ENCODE data around the gene FBRSL1.
A peak's percentile ranks its signal among the peaks of the same experiment; 100 is the strongest.

The FBRSL1 gene

DNA sequence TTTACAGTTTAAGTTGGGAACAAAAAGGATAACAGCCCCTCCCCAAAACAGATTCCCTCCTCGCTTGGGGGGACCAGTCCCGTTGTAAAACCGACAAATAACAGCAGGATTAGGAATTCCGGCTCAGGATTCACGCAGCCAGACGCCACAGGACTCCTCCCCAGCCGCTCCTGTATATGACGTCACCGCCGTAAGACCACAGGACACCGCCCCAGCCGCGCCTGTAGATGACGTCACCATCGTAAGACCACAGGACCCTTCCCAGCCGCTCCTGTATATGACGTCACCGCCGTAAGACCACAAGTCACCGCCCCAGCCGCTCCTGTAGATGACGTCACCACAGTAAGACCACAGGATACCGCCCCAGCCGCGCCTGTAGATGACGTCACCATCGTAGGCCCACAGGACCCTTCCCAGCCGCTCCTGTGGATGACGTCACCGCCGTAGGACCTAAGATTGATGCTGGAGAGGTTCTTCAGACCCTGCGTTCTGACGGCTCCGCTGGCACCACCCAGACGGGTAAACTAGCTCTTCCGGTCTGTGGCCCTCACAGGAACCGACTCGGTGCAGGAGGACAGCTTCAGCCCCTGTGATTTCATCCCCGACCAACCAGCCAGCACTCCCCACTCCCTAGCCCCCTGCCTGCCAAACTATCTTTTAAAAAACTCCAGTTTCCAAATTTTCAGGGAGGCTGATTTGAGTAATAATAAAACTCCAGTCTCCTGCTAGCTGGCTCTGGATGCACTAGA lies 43.9 kb upstream of the FBRSL1 start:
- Histone ChIP-seq H3K36me3 (ENCODE audit: control insufficient read depth in 4 of 4, insufficient read depth in 4 of 4, low read length in 3 of 4) (no peaks in the 10 kb centered on the region), H3K9me3 (ENCODE audit: control extremely low read depth in 1 of 5, control insufficient read depth in 4 of 5, insufficient read depth in 2 of 5, low read depth in 1 of 5, low read length in 4 of 5) (no peaks in the 10 kb centered on the region), H3K27ac (ENCODE audit: insufficient read depth in 1 of 2, low read depth in 1 of 2, low read length in 2 of 2, poor library complexity in 1 of 2, severe bottlenecking in 2 of 2) (peak overlapping the region; percentile 72 to 81), H3K4me3 (ENCODE audit: control insufficient read depth in 1 of 7, extremely low read depth in 1 of 7, insufficient read depth in 4 of 7, low read depth in 2 of 7, low read length in 6 of 7) (peak overlapping the region in 4 of 7 experiments; percentile 32 to 66 (median 52)), H3K27me3 (replicated peaks in 2 of 5; ENCODE audit: control insufficient read depth in 4 of 5, insufficient read depth in 5 of 5, low read length in 4 of 5) (no peaks in the 10 kb centered on the region), H3K4me1 (ENCODE audit: control extremely low read depth in 1 of 4, control insufficient read depth in 4 of 4, insufficient read depth in 4 of 4, low read length in 3 of 4) (peaks cover 3 to 46% (median 40%) of the 10 kb centered on the region in 4 experiments)
- peak; percentile 74 to 97 (median 91) for DNase-seq
- ChIA-PET POLR2A (no interaction called here), CTCF (interaction anchor here (3.6 kb wide), 1 partner anchor 15 kb away, joined by 21 read pairs; no protein-coding TSS in a partner anchor)
- WGBS (ENCODE audit: insufficient coverage) = 72% methylated on average over 38 of the region's 39 CpGs

GRCh38 chr12:132446633-132447326 lies 43.2 kb upstream of the FBRSL1 start:
- peaks cover 3 to 52% (median 46%) of the 10 kb centered on the region in 4 experiments for H3K4me1 ChIP-seq (ENCODE audit: control extremely low read depth in 1 of 4, control insufficient read depth in 4 of 4, insufficient read depth in 4 of 4, low read length in 3 of 4)
- CTCF ChIA-PET = interaction anchor here (3.6 kb wide), 1 partner anchor 14 kb away, joined by 21 read pairs; no protein-coding TSS in a partner anchor
- POLR2A ChIA-PET = no interaction called here
- H3K4me3 ChIP-seq (ENCODE audit: control insufficient read depth in 1 of 7, extremely low read depth in 1 of 7, insufficient read depth in 4 of 7, low read depth in 2 of 7, low read length in 6 of 7) = peak overlapping the region in 2 of 7 experiments; percentile 28 to 48
- H3K27me3 ChIP-seq (replicated peaks in 2 of 5; ENCODE audit: control insufficient read depth in 4 of 5, insufficient read depth in 5 of 5, low read length in 4 of 5) = no peaks in the 10 kb centered on the region
- H3K36me3 ChIP-seq (ENCODE audit: control insufficient read depth in 4 of 4, insufficient read depth in 4 of 4, low read length in 3 of 4) = no peaks in the 10 kb centered on the region
- WGBS (ENCODE audit: insufficient coverage) = 91% methylated on average over 10 of the region's 13 CpGs
- H3K27ac ChIP-seq (ENCODE audit: insufficient read depth in 1 of 2, low read depth in 1 of 2, low read length in 2 of 2, poor library complexity in 1 of 2, severe bottlenecking in 2 of 2) = no peak overlapping the region
- no peaks in the 10 kb centered on the region for H3K9me3 ChIP-seq (ENCODE audit: control extremely low read depth in 1 of 5, control insufficient read depth in 4 of 5, insufficient read depth in 2 of 5, low read depth in 1 of 5, low read length in 4 of 5)
- DNase-seq = no peak

DNA sequence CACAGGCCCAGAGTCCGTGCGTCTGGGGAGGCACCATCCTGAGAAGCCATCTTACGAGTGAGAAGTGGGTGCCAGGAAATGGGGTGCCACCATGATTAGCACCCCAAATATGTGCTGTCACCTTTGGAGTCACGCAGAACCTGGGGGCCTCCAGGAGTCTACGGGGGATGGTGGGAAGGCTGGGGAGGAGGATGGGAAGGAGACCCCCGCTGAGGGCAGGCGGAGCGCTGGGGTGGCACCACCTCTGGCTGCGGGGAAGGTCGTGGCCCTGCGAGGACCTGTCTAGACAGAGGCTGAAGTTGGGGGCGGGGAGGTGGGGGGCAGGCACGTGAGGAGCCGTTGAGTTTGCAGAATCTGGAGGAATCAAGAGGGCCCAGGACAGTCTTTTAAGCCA lies 42.6 kb upstream of the FBRSL1 start:
- 90% methylated on average over 11 of the region's 14 CpGs for WGBS (ENCODE audit: insufficient coverage)
- POLR2A ChIA-PET = no interaction called here
- no peaks in the 10 kb centered on the region for H3K27me3 ChIP-seq (replicated peaks in 2 of 5; ENCODE audit: control insufficient read depth in 4 of 5, insufficient read depth in 5 of 5, low read length in 4 of 5)

DNA sequence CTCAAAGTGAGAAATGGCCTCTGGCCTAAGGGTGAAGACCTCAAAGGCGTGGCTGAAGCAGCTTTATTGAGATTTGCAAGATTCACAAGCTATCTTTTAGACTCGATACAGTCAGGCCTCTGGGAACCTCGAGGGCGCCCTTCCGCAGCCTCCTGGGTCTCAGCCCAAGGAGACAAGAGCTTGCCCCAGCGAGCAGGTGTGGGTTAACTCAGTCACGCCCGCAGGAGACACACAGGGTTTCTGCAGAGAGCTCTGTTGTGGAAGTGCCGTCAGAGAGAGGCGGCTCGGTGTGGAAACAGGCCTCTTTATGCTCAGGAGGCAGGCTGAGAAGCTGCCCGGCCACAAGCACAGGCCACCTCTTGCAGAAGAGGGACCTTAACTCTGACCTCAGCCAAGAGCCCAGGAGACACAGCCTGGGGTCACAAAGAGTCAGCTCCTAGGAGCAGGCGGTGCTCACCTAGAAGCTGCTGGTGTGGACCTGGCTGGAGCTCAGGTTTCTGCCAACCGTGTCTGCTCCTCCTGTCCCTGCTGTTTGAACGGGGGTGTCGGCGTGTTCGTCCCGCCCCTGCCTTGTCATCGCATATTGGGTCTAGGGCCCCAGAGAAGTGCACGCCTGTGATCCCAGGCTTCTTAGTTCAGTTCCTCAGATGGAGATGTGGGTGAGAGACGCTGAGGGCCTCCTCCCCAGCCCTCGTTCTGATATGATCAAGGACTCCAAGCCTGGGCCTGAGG lies 42.1 kb upstream of the FBRSL1 start:
- Histone ChIP-seq H3K27me3 (replicated peaks in 2 of 5; ENCODE audit: control insufficient read depth in 4 of 5, insufficient read depth in 5 of 5, low read length in 4 of 5) (no peaks in the 10 kb centered on the region), H3K9me3 (ENCODE audit: control extremely low read depth in 1 of 5, control insufficient read depth in 4 of 5, insufficient read depth in 2 of 5, low read depth in 1 of 5, low read length in 4 of 5) (no peaks in the 10 kb centered on the region), H3K27ac (ENCODE audit: insufficient read depth in 1 of 2, low read depth in 1 of 2, low read length in 2 of 2, poor library complexity in 1 of 2, severe bottlenecking in 2 of 2) (no peak overlapping the region), H3K4me1 (ENCODE audit: control extremely low read depth in 1 of 4, control insufficient read depth in 4 of 4, insufficient read depth in 4 of 4, low read length in 3 of 4) (peaks cover 3 to 59% (median 49%) of the 10 kb centered on the region in 4 experiments), H3K4me3 (ENCODE audit: control insufficient read depth in 1 of 7, extremely low read depth in 1 of 7, insufficient read depth in 4 of 7, low read depth in 2 of 7, low read length in 6 of 7) (no peak overlapping the region), H3K36me3 (ENCODE audit: control insufficient read depth in 4 of 4, insufficient read depth in 4 of 4, low read length in 3 of 4) (no peaks in the 10 kb centered on the region)
- ChIA-PET POLR2A (no interaction called here), CTCF (interaction anchor here (1.1 to 3.6 kb wide), 2 partner anchors 13 to 19 kb away, joined by 3 to 21 read pairs; no protein-coding TSS in a partner anchor)
- DNase-seq = no peak
- WGBS (ENCODE audit: insufficient coverage) = 94% methylated on average over 22 of the region's 23 CpGs

More for the DNA sequence above, 42.6 kb upstream of the FBRSL1 start:
- H3K4me3 ChIP-seq (ENCODE audit: control insufficient read depth in 1 of 7, extremely low read depth in 1 of 7, insufficient read depth in 4 of 7, low read depth in 2 of 7, low read length in 6 of 7) = no peak overlapping the region
- no peak for DNase-seq
- no peak overlapping the region for H3K27ac ChIP-seq (ENCODE audit: insufficient read depth in 1 of 2, low read depth in 1 of 2, low read length in 2 of 2, poor library complexity in 1 of 2, severe bottlenecking in 2 of 2)
- no peaks in the 10 kb centered on the region for H3K9me3 ChIP-seq (ENCODE audit: control extremely low read depth in 1 of 5, control insufficient read depth in 4 of 5, insufficient read depth in 2 of 5, low read depth in 1 of 5, low read length in 4 of 5)
- CTCF ChIA-PET = interaction anchor here (3.6 kb wide), 1 partner anchor 14 kb away, joined by 21 read pairs; no protein-coding TSS in a partner anchor
- H3K36me3 ChIP-seq (ENCODE audit: control insufficient read depth in 4 of 4, insufficient read depth in 4 of 4, low read length in 3 of 4) = no peaks in the 10 kb centered on the region
- H3K4me1 ChIP-seq (ENCODE audit: control extremely low read depth in 1 of 4, control insufficient read depth in 4 of 4, insufficient read depth in 4 of 4, low read length in 3 of 4) = peaks cover 3 to 53% (median 47%) of the 10 kb centered on the region in 4 experiments

- 92% methylated on average over 10 of the region's 10 CpGs for WGBS (ENCODE audit: insufficient coverage)
- H3K27ac ChIP-seq (ENCODE audit: insufficient read depth in 1 of 2, low read depth in 1 of 2, low read length in 2 of 2, poor library complexity in 1 of 2, severe bottlenecking in 2 of 2) = no peak overlapping the region
- peaks cover 3 to 63% (median 45%) of the 10 kb centered on the region in 4 experiments for H3K4me1 ChIP-seq (ENCODE audit: control extremely low read depth in 1 of 4, control insufficient read depth in 4 of 4, insufficient read depth in 4 of 4, low read length in 3 of 4)
- ChIA-PET POLR2A (no interaction called here), CTCF (interaction anchor here (1.1 to 3.6 kb wide), 2 partner anchors 13 to 20 kb away, joined by 3 to 21 read pairs; no protein-coding TSS in a partner anchor)
- H3K27me3 ChIP-seq (replicated peaks in 2 of 5; ENCODE audit: control insufficient read depth in 4 of 5, insufficient read depth in 5 of 5, low read length in 4 of 5) = no peaks in the 10 kb centered on the region
- no peaks in the 10 kb centered on the region for H3K36me3 ChIP-seq (ENCODE audit: control insufficient read depth in 4 of 4, insufficient read depth in 4 of 4, low read length in 3 of 4)
- H3K9me3 ChIP-seq (ENCODE audit: control extremely low read depth in 1 of 5, control insufficient read depth in 4 of 5, insufficient read depth in 2 of 5, low read depth in 1 of 5, low read length in 4 of 5) = no peaks in the 10 kb centered on the region
- H3K4me3 ChIP-seq (ENCODE audit: control insufficient read depth in 1 of 7, extremely low read depth in 1 of 7, insufficient read depth in 4 of 7, low read depth in 2 of 7, low read length in 6 of 7) = no peak overlapping the region
- DNase-seq = no peak
These were observed 41.5 kb upstream of the FBRSL1 start for GRCh38 chr12:132448463-132448820.

GRCh38 chr12:132449565-132450417 lies 40.2 kb upstream of the FBRSL1 start:
- H3K36me3 ChIP-seq (ENCODE audit: control insufficient read depth in 4 of 4, insufficient read depth in 4 of 4, low read length in 3 of 4) = no peaks in the 10 kb centered on the region
- H3K27ac ChIP-seq (ENCODE audit: insufficient read depth in 1 of 2, low read depth in 1 of 2, low read length in 2 of 2, poor library complexity in 1 of 2, severe bottlenecking in 2 of 2) = no peak overlapping the region
- no peak for DNase-seq
- no peaks in the 10 kb centered on the region for H3K27me3 ChIP-seq (replicated peaks in 2 of 5; ENCODE audit: control insufficient read depth in 4 of 5, insufficient read depth in 5 of 5, low read length in 4 of 5)
- ChIA-PET POLR2A (no interaction called here), CTCF (no interaction called here)
- H3K4me3 ChIP-seq (ENCODE audit: control insufficient read depth in 1 of 7, extremely low read depth in 1 of 7, insufficient read depth in 4 of 7, low read depth in 2 of 7, low read length in 6 of 7) = no peak overlapping the region
- WGBS (ENCODE audit: insufficient coverage) = 88% methylated on average over 18 of the region's 22 CpGs
- H3K9me3 ChIP-seq (ENCODE audit: control extremely low read depth in 1 of 5, control insufficient read depth in 4 of 5, insufficient read depth in 2 of 5, low read depth in 1 of 5, low read length in 4 of 5) = no peaks in the 10 kb centered on the region
- H3K4me1 ChIP-seq (ENCODE audit: control extremely low read depth in 1 of 4, control insufficient read depth in 4 of 4, insufficient read depth in 4 of 4, low read length in 3 of 4) = peaks cover 0 to 65% (median 38%) of the 10 kb centered on the region in 4 experiments
